SK-N-SH (cell line): ENCODE results near the gene FAM240B. TPM values are rescaled to one million over a fixed set of nuclear protein-coding genes. Genes with fewer than 3 reads are reported as not detected.

Experiments
- CTCF ChIA-PET: fragments of 300-600, 350-600 bp; formaldehyde crosslinking; extraction: SDS; loops from one replicate; lab custom pipeline; 2021; lab: Yijun Ruan, JAX
- POLR2A ChIA-PET: fragments of 350-600 bp; sonication (Branson Sonifier 250); formaldehyde crosslinking; extraction: SDS; loops from one replicate; lab custom pipeline; 2020; ENCODE audit warnings: antibody characterized with exemption, inconsistent platforms; lab: Yijun Ruan, JAX
- DNase-seq: peaks from one replicate; pipeline ENCODE4 v3.0.0; 2012
- H2AFZ ChIP-seq: fragments of 200-600 bp; sonication (generic); 2 replicates; pipeline ENCODE4 v1.8.1; 2016; ENCODE audit warnings: antibody characterized with exemption, mild to moderate bottlenecking, low read depth
- H3F3A ChIP-seq: fragments of 200-600 bp; sonication (generic); replicated peaks from 2 replicates; pipeline ENCODE3; 2016; ENCODE audit warnings: antibody characterized with exemption, mild to moderate bottlenecking; ENCODE audit not compliant: insufficient read depth
- H3K27ac ChIP-seq, 2 experiments: fragments of 200-500 bp in 1 of 2; fragments of 200-600 bp in 1 of 2; sonication (Bioruptor generic) in 1 of 2; sonication (generic), shearing (Covaris generic) in 1 of 2; 2 replicates each; pipeline versions ENCODE4 v1.5.1 to v1.6.1; 2014 to 2016; ENCODE audit warnings: low read depth in 2 of 2, inconsistent platforms in 1 of 2, low read length in 1 of 2, mild to moderate bottlenecking in 1 of 2, mixed read lengths in 1 of 2
- H3K27me3 ChIP-seq: fragments of 200-600 bp; sonication (generic), shearing (Covaris generic); 2 replicates; pipeline ENCODE4 v1.6.1; 2016; ENCODE audit warnings: mixed run types; ENCODE audit not compliant: insufficient read depth
- H3K36me3 ChIP-seq, 2 experiments: fragments of 200-500 bp in 1 of 2; fragments of 200-600 bp in 1 of 2; sonication (Bioruptor generic) in 1 of 2; sonication (generic) in 1 of 2; replicated peaks in 1 of 2; 2 replicates each; pipeline versions ENCODE3 to v1.5.1; 2014 to 2016; ENCODE audit warnings: low read length in 1 of 2, mild to moderate bottlenecking in 1 of 2; ENCODE audit not compliant: insufficient read depth in 2 of 2, control insufficient read depth in 1 of 2
- H3K4me1 ChIP-seq, 2 experiments: fragments of 200-500 bp in 1 of 2; fragments of 200-600 bp in 1 of 2; sonication (Bioruptor generic) in 1 of 2; sonication (generic), shearing (Covaris generic) in 1 of 2; 2 replicates each; pipeline versions ENCODE4 v1.5.1 to v1.6.1; 2014 to 2016; ENCODE audit warnings: low read depth in 1 of 2, low read length in 1 of 2, mixed run types in 1 of 2; ENCODE audit not compliant: insufficient read depth in 2 of 2, control insufficient read depth in 1 of 2
- H3K4me2 ChIP-seq: fragments of 200-600 bp; sonication (generic), shearing (Covaris generic); 2 replicates; pipeline ENCODE4 v1.6.1; 2017; ENCODE audit warnings: mixed run types
- H3K4me3 ChIP-seq, 2 experiments: fragments of 200-500 bp in 1 of 2; fragments of 200-600 bp in 1 of 2; sonication (Bioruptor generic) in 1 of 2; sonication (generic), shearing (Covaris generic) in 1 of 2; 2 replicates each; pipeline versions ENCODE4 v1.5.1 to v1.8.1; 2014 to 2016; ENCODE audit warnings: low read depth in 2 of 2, inconsistent platforms in 1 of 2, low read length in 1 of 2, mild to moderate bottlenecking in 1 of 2, mixed read lengths in 1 of 2, moderate library complexity in 1 of 2
- H3K79me2 ChIP-seq: fragments of 200-600 bp; sonication (generic); 2 replicates; pipeline ENCODE4 v1.8.1; 2017; ENCODE audit warnings: mild to moderate bottlenecking; ENCODE audit not compliant: insufficient read depth
- H3K9ac ChIP-seq: fragments of 200-600 bp; sonication (generic); 2 replicates; pipeline ENCODE4 v1.6.1; 2017; ENCODE audit warnings: mixed run types
- H3K9me2 ChIP-seq: fragments of 200-600 bp; sonication (generic); 2 replicates; pipeline ENCODE4 v1.6.1; 2017; ENCODE audit warnings: mixed run types
- H3K9me3 ChIP-seq: fragments of 200-600 bp; sonication (generic); 2 replicates; pipeline ENCODE4 v1.6.1; 2017; ENCODE audit warnings: mixed run types, mild to moderate bottlenecking, moderate library complexity
- H4K20me1 ChIP-seq: fragments of 200-600 bp; sonication (generic); 2 replicates; pipeline ENCODE4 v1.6.1; 2017; ENCODE audit warnings: mild to moderate bottlenecking, mixed run types; ENCODE audit not compliant: insufficient read depth
- CHD2 ChIP-seq: fragments of 150-350 bp; IDR thresholded peaks from 2 replicates; pipeline ENCODE4 v1.6.1; 2018; ENCODE audit warnings: low read length; ENCODE audit not compliant: partially characterized antibody
- EP300 ChIP-seq, 2 experiments: IDR thresholded peaks; 2 replicates each; pipeline versions ENCODE4 v1.4.0 to v1.6.1; 2012; ENCODE audit warnings: borderline replicate concordance in 1 of 2, low read depth in 1 of 2, low read length in 1 of 2
- FOSL2 ChIP-seq: IDR thresholded peaks from 2 replicates; pipeline ENCODE4 v1.4.0; 2012; ENCODE audit warnings: low read depth, mild to moderate bottlenecking, moderate library complexity, borderline replicate concordance
- FOXM1 ChIP-seq: IDR thresholded peaks from 2 replicates; pipeline ENCODE4 v1.4.0; 2012; ENCODE audit warnings: low read depth, mild to moderate bottlenecking
- GABPA ChIP-seq: IDR thresholded peaks from 2 replicates; pipeline ENCODE4 v1.4.0; 2012; ENCODE audit warnings: low read depth, mild to moderate bottlenecking
- GATA2 ChIP-seq: sonication (generic); formaldehyde crosslinking; IDR thresholded peaks from 2 replicates; pipeline ENCODE4 v1.5.0; 2020; ENCODE audit warnings: mild to moderate bottlenecking, missing genetic modification reagents
- IRF3 ChIP-seq: fragments of 150-350 bp; IDR thresholded peaks from 2 replicates; pipeline ENCODE4 v1.6.1; 2016; ENCODE audit warnings: mild to moderate bottlenecking, low read depth, low read length
- JUND ChIP-seq: IDR thresholded peaks from 2 replicates; pipeline ENCODE4 v1.4.0; 2012
- MAX ChIP-seq: IDR thresholded peaks from 2 replicates; pipeline ENCODE4 v1.4.0; 2012; ENCODE audit warnings: low read depth
- MEF2A ChIP-seq: IDR thresholded peaks from 2 replicates; pipeline ENCODE4 v1.4.0; 2012; ENCODE audit warnings: low read depth, borderline replicate concordance
- NFIC ChIP-seq: IDR thresholded peaks from 2 replicates; pipeline ENCODE4 v1.4.0; 2012; ENCODE audit warnings: borderline replicate concordance
- NRF1 ChIP-seq: IDR thresholded peaks from 2 replicates; pipeline ENCODE4 v1.6.1; 2012; ENCODE audit warnings: low read depth, mild to moderate bottlenecking, low read length
- POLR2AphosphoS5 ChIP-seq: IDR thresholded peaks from 2 replicates; pipeline ENCODE4 v1.6.1; 2012; ENCODE audit warnings: low read depth, low read length
- RAD21 ChIP-seq: IDR thresholded peaks from 2 replicates; pipeline ENCODE4 v1.6.1; 2012; ENCODE audit warnings: mild to moderate bottlenecking, low read length
- RXRA ChIP-seq: IDR thresholded peaks from 2 replicates; pipeline ENCODE4 v1.4.0; 2012; ENCODE audit warnings: low read depth, mild to moderate bottlenecking, borderline replicate concordance
- SIN3A ChIP-seq: IDR thresholded peaks from 2 replicates; pipeline ENCODE4 v1.6.1; 2012; ENCODE audit warnings: low read depth, mild to moderate bottlenecking, low read length, moderate library complexity, borderline replicate concordance
- SMC3 ChIP-seq: IDR thresholded peaks from 2 replicates; pipeline ENCODE4 v1.6.1; 2012; ENCODE audit warnings: low read depth, low read length, improper control_type of control experiment
- TAF1 ChIP-seq: IDR thresholded peaks from 2 replicates; pipeline ENCODE4 v1.6.1; 2012; ENCODE audit warnings: low read depth, mild to moderate bottlenecking, low read length, moderate library complexity, borderline replicate concordance
- TEAD4 ChIP-seq: IDR thresholded peaks from 2 replicates; pipeline ENCODE4 v1.4.0; 2012; ENCODE audit warnings: mild to moderate bottlenecking, borderline replicate concordance; ENCODE audit not compliant: insufficient read depth
- YY1 ChIP-seq: IDR thresholded peaks from 2 replicates; pipeline ENCODE4 v1.4.0; 2012; ENCODE audit warnings: low read depth, mild to moderate bottlenecking
- WGBS: methylation state at CpG from one replicate; pipeline ENCODE4 v1.1.6; 2017; ENCODE audit warnings: low lambda C conversion rate; 5-methylcytosine and 5-hydroxymethylcytosine counted together
- polyA plus RNA-seq, 3 experiments: library from polyadenylated mRNA; depleted of rRNA; stranded (reverse); fragments of >200 nt; gene quantifications; 2 replicates each; pipeline ENCODE4 v1.2.3, GENCODE V29; 2012
- TF ChIP-seq, protein P1 (sequence below): IDR thresholded peaks from 2 replicates; pipeline ENCODE4 v1.6.1; 2012; ENCODE audit warnings: mild to moderate bottlenecking, low read depth, low read length, moderate library complexity
- TF ChIP-seq, protein P2 (sequence below): fragments of 150-350 bp; IDR thresholded peaks from 2 replicates; pipeline ENCODE4 v1.6.1; 2017; ENCODE audit warnings: antibody characterized with exemption, low read length, low read depth, borderline replicate concordance

Gene FAM240B
- polyA plus RNA-seq, 1 of the 3 experiments (the other 2 are of a cell fraction), result not detected

- no peak overlapping the region for H3K9ac ChIP-seq
- POLR2A ChIA-PET, result no interaction called here
- DNase-seq, result peak; percentile 33
- H4K20me1 ChIP-seq, result no peaks in the 10 kb centered on the region
- no peaks in the 10 kb centered on the region for H3K27me3 ChIP-seq
- H3K27ac ChIP-seq, result peak overlapping the region in 1 of 2 experiments; percentile 53; a peak in 1 of 4 replicates
- no peaks in the 10 kb centered on the region for H3K9me3 ChIP-seq
- CTCF ChIA-PET, result interaction anchor here (1.0 to 2.1 kb wide), 4 partner anchors 10 to 115 kb away, joined by 3 to 7 read pairs (median 3); no protein-coding TSS in a partner anchor
- H3K4me3 ChIP-seq, result no peak overlapping the region
- WGBS, result 34% methylated on average over 2 of the region's 2 CpGs
- peaks cover 0 to 16% of the 10 kb centered on the region in 2 experiments; a peak in 2 of 4 replicates for H3K4me1 ChIP-seq
- no peak for TF ChIP-seq MEF2A
- no peak for TF ChIP-seq FOSL2
- TF ChIP-seq NFIC, result no peak
- TF ChIP-seq FOXM1, result no peak
- TF ChIP-seq TEAD4, result no peak
- TF ChIP-seq SMC3, result no peak
- TF ChIP-seq RXRA, result no peak
- no peak for TF ChIP-seq SIN3A
- TF ChIP-seq NRF1, result no peak
- TF ChIP-seq POLR2AphosphoS5, result no peak
- TF ChIP-seq RAD21, result no peak
- no peak for TF ChIP-seq TAF1
- no peak for TF ChIP-seq YY1
- no peak for TF ChIP-seq GATA2
- TF ChIP-seq CHD2, result no peak
- no peak for TF ChIP-seq MAX
- no peak for TF ChIP-seq GABPA
- TF ChIP-seq, all 33 proteins: peak for 0
- Histone ChIP-seq H3K9me2 (no peaks in the 10 kb centered on the region), H3K36me3 (no peaks in the 10 kb centered on the region), H3K4me2 (no peak overlapping the region), H2AFZ (no peak overlapping the region), H3F3A (no peaks in the 10 kb centered on the region), H3K79me2 (no peaks in the 10 kb centered on the region)
Measured at GRCh38 chr9:38737246-38737645, 17.3 kb upstream of the FAM240B start.

- no peak for DNase-seq
- 71% methylated on average over 5 of the region's 5 CpGs for WGBS
- Histone ChIP-seq H3K36me3 (no peaks in the 10 kb centered on the region), H3K27me3 (no peaks in the 10 kb centered on the region), H4K20me1 (no peaks in the 10 kb centered on the region), H3F3A (no peaks in the 10 kb centered on the region), H3K4me3 (no peak overlapping the region), H3K4me1 (peaks cover 0 to 16% of the 10 kb centered on the region in 2 experiments; a peak in 2 of 4 replicates), H3K9ac (no peak overlapping the region), H2AFZ (no peak overlapping the region), H3K4me2 (no peak overlapping the region), H3K27ac (no peak overlapping the region), H3K9me2 (no peaks in the 10 kb centered on the region), H3K79me2 (no peaks in the 10 kb centered on the region), H3K9me3 (no peaks in the 10 kb centered on the region)
- ChIA-PET POLR2A (no interaction called here), CTCF (interaction anchor here (1.0 kb wide), 1 partner anchor 9 kb away, joined by 3 read pairs; no protein-coding TSS in a partner anchor)
- TF ChIP-seq EP300 (IDR thresholded peaks at IDR 0.05; ENCODE audit: borderline replicate concordance in 1 of 2, low read depth in 1 of 2, low read length in 1 of 2), result no peak
- TF ChIP-seq YY1, result no peak
- no peak for TF ChIP-seq SMC3
- no peak for TF ChIP-seq NFIC
- no peak for TF ChIP-seq SIN3A
- no peak for TF ChIP-seq NRF1
- TF ChIP-seq JUND, result no peak
- TF ChIP-seq RXRA, result no peak
- TF ChIP-seq GATA2, result no peak
- TF ChIP-seq, protein P1, sequence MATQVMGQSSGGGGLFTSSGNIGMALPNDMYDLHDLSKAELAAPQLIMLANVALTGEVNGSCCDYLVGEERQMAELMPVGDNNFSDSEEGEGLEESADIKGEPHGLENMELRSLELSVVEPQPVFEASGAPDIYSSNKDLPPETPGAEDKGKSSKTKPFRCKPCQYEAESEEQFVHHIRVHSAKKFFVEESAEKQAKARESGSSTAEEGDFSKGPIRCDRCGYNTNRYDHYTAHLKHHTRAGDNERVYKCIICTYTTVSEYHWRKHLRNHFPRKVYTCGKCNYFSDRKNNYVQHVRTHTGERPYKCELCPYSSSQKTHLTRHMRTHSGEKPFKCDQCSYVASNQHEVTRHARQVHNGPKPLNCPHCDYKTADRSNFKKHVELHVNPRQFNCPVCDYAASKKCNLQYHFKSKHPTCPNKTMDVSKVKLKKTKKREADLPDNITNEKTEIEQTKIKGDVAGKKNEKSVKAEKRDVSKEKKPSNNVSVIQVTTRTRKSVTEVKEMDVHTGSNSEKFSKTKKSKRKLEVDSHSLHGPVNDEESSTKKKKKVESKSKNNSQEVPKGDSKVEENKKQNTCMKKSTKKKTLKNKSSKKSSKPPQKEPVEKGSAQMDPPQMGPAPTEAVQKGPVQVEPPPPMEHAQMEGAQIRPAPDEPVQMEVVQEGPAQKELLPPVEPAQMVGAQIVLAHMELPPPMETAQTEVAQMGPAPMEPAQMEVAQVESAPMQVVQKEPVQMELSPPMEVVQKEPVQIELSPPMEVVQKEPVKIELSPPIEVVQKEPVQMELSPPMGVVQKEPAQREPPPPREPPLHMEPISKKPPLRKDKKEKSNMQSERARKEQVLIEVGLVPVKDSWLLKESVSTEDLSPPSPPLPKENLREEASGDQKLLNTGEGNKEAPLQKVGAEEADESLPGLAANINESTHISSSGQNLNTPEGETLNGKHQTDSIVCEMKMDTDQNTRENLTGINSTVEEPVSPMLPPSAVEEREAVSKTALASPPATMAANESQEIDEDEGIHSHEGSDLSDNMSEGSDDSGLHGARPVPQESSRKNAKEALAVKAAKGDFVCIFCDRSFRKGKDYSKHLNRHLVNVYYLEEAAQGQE, result no peak
- TF ChIP-seq, protein P2, sequence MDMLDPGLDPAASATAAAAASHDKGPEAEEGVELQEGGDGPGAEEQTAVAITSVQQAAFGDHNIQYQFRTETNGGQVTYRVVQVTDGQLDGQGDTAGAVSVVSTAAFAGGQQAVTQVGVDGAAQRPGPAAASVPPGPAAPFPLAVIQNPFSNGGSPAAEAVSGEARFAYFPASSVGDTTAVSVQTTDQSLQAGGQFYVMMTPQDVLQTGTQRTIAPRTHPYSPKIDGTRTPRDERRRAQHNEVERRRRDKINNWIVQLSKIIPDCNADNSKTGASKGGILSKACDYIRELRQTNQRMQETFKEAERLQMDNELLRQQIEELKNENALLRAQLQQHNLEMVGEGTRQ, result no peak
- TF ChIP-seq IRF3, result no peak
Measured at GRCh38 chr9:38734831-38735230, 14.9 kb upstream of the FAM240B start.
